ENCODE data around the gene CSNK1E.
"Not testable (repeated sequence)": the region's sequence is repeated elsewhere in the genome, so short reads cannot be mapped to it uniquely, and the experiment has no call there.

Gene CSNK1E

DNA sequence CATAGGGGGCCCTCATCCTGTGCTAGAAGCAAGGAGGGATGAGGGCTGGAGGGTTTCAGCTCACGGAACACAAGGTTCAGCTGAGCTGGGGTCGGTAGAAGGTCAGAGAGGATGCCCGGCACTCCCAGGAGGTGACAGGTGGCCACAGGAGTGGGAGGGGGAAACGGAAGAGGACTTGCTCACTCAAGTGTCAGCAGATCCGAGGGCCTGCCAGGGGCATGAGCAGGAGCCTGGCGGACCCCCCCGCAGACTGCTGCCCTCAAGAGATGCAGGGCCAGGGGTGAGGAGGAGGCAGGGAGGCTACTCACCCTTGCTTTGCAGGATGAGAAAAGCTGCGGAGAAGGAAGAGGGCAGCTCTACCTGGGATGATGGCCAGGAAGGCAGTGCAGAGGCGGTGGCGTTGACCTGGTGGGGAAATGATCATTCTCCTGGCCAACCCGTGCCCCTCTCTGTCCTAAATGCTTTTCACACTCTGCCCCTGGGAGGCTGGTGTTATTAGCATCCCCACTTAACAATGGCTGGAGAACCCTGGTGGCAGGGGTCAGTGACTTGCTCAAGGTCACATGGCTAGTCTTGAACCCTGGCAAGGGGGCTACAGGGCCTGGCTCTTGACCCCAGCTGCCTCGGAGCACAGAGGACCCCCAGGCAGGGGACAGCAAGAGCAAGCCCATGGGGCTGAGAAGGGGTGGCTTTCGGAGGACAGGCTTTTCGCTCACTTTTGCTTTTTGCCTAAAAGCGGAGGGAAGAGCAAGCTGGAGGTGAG lies 30.1 kb upstream of the CSNK1E start:
- no peak overlapping the region for H3K4me2 ChIP-seq
- 0 out of 2 replicates have a peak, but pooled peaks cover 7% of the 10 kb centered on the region for H4K20me1 ChIP-seq (ENCODE audit: insufficient read depth)
- no peak overlapping the region for H3K9ac ChIP-seq

DNA sequence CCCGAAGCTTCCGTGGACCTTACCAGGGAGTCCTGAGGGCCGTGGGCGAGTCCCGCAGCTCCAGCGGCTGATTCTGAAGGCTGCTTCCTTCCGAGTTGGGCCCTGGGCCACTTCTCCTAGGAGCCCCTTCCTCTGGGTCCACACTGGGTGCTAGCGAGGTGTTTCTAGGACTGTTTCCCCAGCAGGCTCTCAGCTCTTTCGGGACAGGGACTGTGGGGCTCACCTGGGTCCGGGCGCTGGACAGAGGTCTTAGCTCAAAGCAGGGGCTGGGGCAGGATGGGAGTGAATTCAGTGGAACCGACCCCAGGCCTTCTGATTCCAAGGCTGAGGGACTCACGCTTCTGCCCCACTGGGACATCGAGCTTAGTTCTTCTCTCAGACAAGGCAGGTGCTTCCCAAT lies 29.3 kb upstream of the CSNK1E start:
- Histone ChIP-seq H3K4me1 (ENCODE audit: low read depth, poor library complexity, severe bottlenecking) (no peaks in the 10 kb centered on the region), H3K27ac (no peak overlapping the region), H4K20me1 (ENCODE audit: insufficient read depth) (0 out of 2 replicates have a peak, but pooled peaks cover 7% of the 10 kb centered on the region), H3K4me3 (IDR thresholded peaks at IDR 0.05; ENCODE audit: insufficient read depth, low read depth, low read length) (no peak overlapping the region), H3K79me2 (ENCODE audit: insufficient read depth, low read depth) (no peaks in the 10 kb centered on the region), H3K9ac (no peak overlapping the region), H3K36me3 (ENCODE audit: insufficient read depth) (no peaks in the 10 kb centered on the region), H3K4me2 (no peak overlapping the region), H3K27me3 (ENCODE audit: insufficient read depth, low read depth) (no peaks in the 10 kb centered on the region), H2AFZ (ENCODE audit: low read depth) (no peak overlapping the region)
- TF ChIP-seq, protein P1, sequence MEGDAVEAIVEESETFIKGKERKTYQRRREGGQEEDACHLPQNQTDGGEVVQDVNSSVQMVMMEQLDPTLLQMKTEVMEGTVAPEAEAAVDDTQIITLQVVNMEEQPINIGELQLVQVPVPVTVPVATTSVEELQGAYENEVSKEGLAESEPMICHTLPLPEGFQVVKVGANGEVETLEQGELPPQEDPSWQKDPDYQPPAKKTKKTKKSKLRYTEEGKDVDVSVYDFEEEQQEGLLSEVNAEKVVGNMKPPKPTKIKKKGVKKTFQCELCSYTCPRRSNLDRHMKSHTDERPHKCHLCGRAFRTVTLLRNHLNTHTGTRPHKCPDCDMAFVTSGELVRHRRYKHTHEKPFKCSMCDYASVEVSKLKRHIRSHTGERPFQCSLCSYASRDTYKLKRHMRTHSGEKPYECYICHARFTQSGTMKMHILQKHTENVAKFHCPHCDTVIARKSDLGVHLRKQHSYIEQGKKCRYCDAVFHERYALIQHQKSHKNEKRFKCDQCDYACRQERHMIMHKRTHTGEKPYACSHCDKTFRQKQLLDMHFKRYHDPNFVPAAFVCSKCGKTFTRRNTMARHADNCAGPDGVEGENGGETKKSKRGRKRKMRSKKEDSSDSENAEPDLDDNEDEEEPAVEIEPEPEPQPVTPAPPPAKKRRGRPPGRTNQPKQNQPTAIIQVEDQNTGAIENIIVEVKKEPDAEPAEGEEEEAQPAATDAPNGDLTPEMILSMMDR (conservative IDR thresholded peaks at IDR 0.05; ENCODE audit: low read depth, low read length), result no peak

More for the DNA sequence above, 30.1 kb upstream of the CSNK1E start:
- Histone ChIP-seq H3K36me3 (ENCODE audit: insufficient read depth) (no peaks in the 10 kb centered on the region), H3K27me3 (ENCODE audit: insufficient read depth, low read depth) (no peaks in the 10 kb centered on the region), H3K4me1 (ENCODE audit: low read depth, poor library complexity, severe bottlenecking) (no peaks in the 10 kb centered on the region), H3K79me2 (ENCODE audit: insufficient read depth, low read depth) (no peaks in the 10 kb centered on the region), H2AFZ (ENCODE audit: low read depth) (no peak overlapping the region), H3K4me3 (IDR thresholded peaks at IDR 0.05; ENCODE audit: insufficient read depth, low read depth, low read length) (no peak overlapping the region), H3K27ac (no peak overlapping the region)
- TF ChIP-seq, protein P1 (conservative IDR thresholded peaks at IDR 0.05; ENCODE audit: low read depth, low read length), result no peak

DNA sequence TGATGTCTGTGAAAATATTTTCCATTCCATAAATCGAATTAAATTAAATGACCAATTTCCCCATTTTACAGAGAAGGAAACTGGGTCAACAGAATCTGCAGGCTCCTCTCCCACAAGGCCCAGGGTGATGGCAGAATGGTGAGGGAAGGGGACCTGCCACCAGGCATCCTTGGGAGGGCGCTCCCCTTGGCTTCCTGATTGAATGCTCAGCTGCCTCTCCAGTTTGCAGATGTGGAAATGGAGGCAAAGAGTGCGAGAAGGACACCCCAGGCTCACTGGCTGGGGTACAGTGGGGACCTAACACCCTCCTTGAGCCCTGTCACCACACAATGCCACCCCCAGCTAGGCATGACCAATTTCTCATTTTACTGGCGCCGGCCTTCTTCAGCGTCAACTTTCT lies 28.5 kb upstream of the CSNK1E start:
- Histone ChIP-seq H3K36me3 (ENCODE audit: insufficient read depth) (no peaks in the 10 kb centered on the region), H2AFZ (ENCODE audit: low read depth) (no peak overlapping the region), H3K9ac (no peak overlapping the region), H3K79me2 (ENCODE audit: insufficient read depth, low read depth) (no peaks in the 10 kb centered on the region), H3K4me1 (ENCODE audit: low read depth, poor library complexity, severe bottlenecking) (no peaks in the 10 kb centered on the region), H3K4me3 (IDR thresholded peaks at IDR 0.05; ENCODE audit: insufficient read depth, low read depth, low read length) (no peak overlapping the region), H3K4me2 (no peak overlapping the region), H4K20me1 (ENCODE audit: insufficient read depth) (0 out of 2 replicates have a peak, but pooled peaks cover 7% of the 10 kb centered on the region), H3K27ac (no peak overlapping the region), H3K27me3 (ENCODE audit: insufficient read depth, low read depth) (no peaks in the 10 kb centered on the region)
- TF ChIP-seq, protein P1 (conservative IDR thresholded peaks at IDR 0.05; ENCODE audit: low read depth, low read length), result no peak

DNA sequence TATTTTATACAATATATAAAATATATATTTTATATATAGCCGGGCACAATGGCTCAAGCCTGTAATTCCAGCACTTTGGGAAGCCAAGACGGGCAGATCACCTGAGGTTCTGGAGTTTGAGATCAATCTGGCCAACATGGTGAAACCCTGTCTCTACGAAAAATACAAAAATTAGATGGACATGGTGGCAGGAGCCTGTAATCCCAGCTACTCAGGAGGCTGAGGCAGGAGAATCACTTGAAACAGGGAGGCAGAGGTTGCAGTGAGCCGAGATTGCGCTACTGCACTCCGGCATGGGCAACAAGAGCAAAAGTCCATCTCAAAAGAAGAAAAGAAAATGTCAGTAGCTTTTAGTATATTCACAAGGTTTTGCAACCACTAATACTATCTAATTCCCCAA lies 22.7 kb upstream of the CSNK1E start:
- not testable (repeated sequence) for H4K20me1 ChIP-seq (ENCODE audit: insufficient read depth); H3K27ac ChIP-seq; H2AFZ ChIP-seq (ENCODE audit: low read depth); H3K27me3 ChIP-seq (ENCODE audit: insufficient read depth, low read depth); H3K79me2 ChIP-seq (ENCODE audit: insufficient read depth, low read depth); H3K36me3 ChIP-seq (ENCODE audit: insufficient read depth); H3K4me2 ChIP-seq; H3K4me3 ChIP-seq (IDR thresholded peaks at IDR 0.05; ENCODE audit: insufficient read depth, low read depth, low read length); H3K9ac ChIP-seq
- H3K4me1 ChIP-seq (ENCODE audit: low read depth, poor library complexity, severe bottlenecking), result peaks cover 17% of the 10 kb centered on the region

DNA sequence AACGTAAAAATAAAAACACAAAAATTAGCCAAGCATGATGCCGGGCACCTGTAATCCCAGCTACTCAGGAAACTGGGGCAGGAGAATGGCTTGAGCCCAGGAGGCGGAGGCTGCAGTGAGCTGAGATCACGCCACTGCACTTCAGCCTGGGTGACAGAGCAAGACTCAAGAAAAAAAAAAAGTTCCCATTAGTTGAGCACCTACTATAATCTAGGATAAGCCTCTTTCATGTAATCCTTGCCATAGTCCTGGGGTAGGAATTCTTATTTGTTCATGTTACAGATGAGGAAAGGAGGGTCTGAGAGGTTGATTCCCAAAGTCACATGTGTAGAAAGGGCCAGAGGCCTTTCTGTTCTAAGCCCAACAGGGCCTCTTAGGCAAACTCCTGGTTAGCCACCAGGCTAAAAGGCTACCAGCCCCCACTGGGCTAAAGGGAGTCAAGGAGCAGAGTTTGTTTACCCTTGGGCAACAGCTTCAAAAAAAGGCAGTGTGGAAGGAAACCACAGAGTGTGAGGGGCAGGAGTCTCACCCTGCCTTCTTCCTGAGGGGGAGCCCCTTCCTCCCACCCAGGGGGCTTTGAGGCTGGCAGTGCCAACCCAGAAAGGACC lies 21.6 kb upstream of the CSNK1E start:
- no peaks in the 10 kb centered on the region for H3K79me2 ChIP-seq (ENCODE audit: insufficient read depth, low read depth)
- TF ChIP-seq, protein P1 (conservative IDR thresholded peaks at IDR 0.05; ENCODE audit: low read depth, low read length), result no peak
- H3K27ac ChIP-seq, result no peak overlapping the region
- H3K4me2 ChIP-seq, result no peak overlapping the region
- no peak overlapping the region for H3K4me3 ChIP-seq (IDR thresholded peaks at IDR 0.05; ENCODE audit: insufficient read depth, low read depth, low read length)
- no peaks in the 10 kb centered on the region; the same call in 1 of the 2 replicates for H3K27me3 ChIP-seq (ENCODE audit: insufficient read depth, low read depth)
- H3K9ac ChIP-seq, result no peak overlapping the region
- no peaks in the 10 kb centered on the region for H3K36me3 ChIP-seq (ENCODE audit: insufficient read depth)
- no peaks in the 10 kb centered on the region for H4K20me1 ChIP-seq (ENCODE audit: insufficient read depth)
- no peak overlapping the region for H2AFZ ChIP-seq (ENCODE audit: low read depth)
- peaks cover 17% of the 10 kb centered on the region for H3K4me1 ChIP-seq (ENCODE audit: low read depth, poor library complexity, severe bottlenecking)
